ENCODE data around the gene CDH9. TPM values are rescaled to one million over a fixed set of nuclear protein-coding genes. Genes with fewer than 3 reads are reported as not detected.

CDH9 gene
- total RNA-seq, 2 experiments from 2014 or later, result not detected

DNA sequence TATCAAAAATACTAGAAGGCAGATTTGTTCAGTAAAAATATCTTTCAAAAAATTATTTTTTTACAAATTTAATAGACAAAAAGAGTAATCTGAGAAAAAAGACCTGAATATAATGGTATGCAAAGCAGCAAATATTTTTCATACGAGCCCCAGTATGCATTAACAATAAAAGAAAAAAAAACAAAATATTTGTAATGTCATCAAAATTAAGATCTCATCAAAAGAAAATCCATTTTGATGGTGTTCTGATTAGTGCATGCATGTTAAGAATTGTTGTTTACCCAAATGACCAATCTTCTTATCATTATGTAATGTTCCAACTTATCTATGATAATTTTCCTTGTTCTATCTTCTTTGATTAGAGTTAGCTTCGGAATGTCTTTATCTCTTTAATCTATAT lies 106.1 kb downstream of the CDH9 start:
- no peaks in the 10 kb centered on the region for H3K27me3 Mint-ChIP-seq (ENCODE audit: low read depth)
- no peak overlapping the region for H3K27ac Mint-ChIP-seq
- intact Hi-C loops (cut with micrococcal nuclease), result no loop called here
- no peaks in the 10 kb centered on the region for H3K36me3 Mint-ChIP-seq (ENCODE audit: low read depth)
- H3K9me3 Mint-ChIP-seq, result peaks cover 21% of the 10 kb centered on the region
- no peak overlapping the region for H3K4me3 Mint-ChIP-seq
- no peaks in the 10 kb centered on the region for H3K4me1 Mint-ChIP-seq (ENCODE audit: low read depth)
- CTCF ChIA-PET, result no interaction called here
- no peak for DNase-seq

DNA sequence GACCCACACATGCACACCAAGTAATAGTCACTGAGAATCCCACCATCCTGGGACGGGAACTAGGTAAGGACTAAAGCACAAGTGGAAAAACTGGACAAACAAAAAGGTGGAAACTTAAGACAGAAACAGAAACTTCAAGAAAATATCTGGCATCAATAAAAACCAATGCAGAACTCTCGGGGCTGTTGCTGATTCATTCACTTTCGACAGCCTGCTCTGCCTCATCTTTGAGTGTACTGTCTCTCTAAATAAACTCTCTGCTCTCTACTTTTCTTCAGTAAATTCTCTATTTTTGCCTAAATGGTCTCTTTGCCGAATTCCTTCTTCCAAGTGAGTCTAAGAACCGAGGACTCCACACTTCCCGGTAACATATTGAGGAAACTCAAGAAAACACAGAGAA lies 116.9 kb downstream of the CDH9 start:
- intact Hi-C loops (cut with micrococcal nuclease), result no loop called here
- H3K4me3 Mint-ChIP-seq, result no peak overlapping the region
- H3K27ac Mint-ChIP-seq, result no peak overlapping the region
- H3K36me3 Mint-ChIP-seq (ENCODE audit: low read depth), result no peaks in the 10 kb centered on the region
- peaks cover 22% of the 10 kb centered on the region for H3K9me3 Mint-ChIP-seq
- no peaks in the 10 kb centered on the region for H3K27me3 Mint-ChIP-seq (ENCODE audit: low read depth)
- H3K4me1 Mint-ChIP-seq (ENCODE audit: low read depth), result no peaks in the 10 kb centered on the region
- DNase-seq, result no peak
- CTCF ChIA-PET, result no interaction called here

DNA sequence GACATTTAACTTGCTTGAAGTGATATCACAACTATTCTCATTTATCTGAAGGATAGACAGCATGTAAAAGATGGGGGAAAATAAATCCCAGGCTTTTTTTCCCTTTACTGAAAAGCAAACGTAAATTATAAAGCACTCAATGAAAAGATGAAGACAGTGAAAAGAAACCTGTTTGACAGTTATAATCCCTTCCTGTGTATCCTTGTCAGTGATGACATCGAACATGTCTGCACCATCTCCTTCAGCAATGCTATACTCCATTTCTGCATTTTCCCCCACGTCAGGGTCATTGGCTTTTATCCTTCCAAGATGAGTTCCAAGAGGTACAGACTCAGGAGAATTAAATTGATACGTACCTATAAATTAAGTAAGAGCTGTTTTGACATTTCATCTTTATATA lies 134.9 kb downstream of the CDH9 start:
- CTCF ChIA-PET, result no interaction called here
- Mint-ChIP-seq H3K27me3 (ENCODE audit: low read depth) (no peaks in the 10 kb centered on the region), H3K4me3 (no peak overlapping the region), H3K9me3 (peaks cover 7% of the 10 kb centered on the region), H3K4me1 (ENCODE audit: low read depth) (no peaks in the 10 kb centered on the region), H3K36me3 (ENCODE audit: low read depth) (no peaks in the 10 kb centered on the region), H3K27ac (no peak overlapping the region)
- intact Hi-C loops (cut with micrococcal nuclease), result no loop called here
- no peak for DNase-seq

DNA sequence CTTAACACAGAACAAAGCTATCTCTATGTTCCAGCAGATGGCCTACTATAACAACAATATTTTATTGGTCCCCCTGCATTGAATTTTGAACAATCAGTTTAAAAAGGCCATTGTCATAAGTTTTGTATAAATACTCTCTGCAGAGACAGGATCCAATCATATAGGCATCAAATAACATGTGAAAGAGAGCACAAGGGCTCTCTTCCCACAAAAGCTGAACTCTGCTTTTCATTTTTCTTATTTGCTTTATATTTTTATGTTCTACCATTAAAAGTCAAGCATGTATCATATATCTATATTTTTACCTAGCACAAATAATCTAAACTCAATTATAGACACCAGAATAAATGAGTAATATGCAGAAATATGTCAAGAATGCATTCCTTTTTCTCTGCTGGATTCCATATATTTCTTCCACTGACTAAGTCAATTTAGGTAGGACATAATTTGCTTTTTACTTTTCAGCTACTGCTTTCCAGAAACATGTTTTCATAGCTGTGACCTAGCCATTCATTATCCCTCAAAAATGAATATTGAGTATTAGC lies 143.6 kb downstream of the CDH9 start:
- intact Hi-C loops (cut with micrococcal nuclease), result no loop called here
- Mint-ChIP-seq H3K27me3 (ENCODE audit: low read depth) (no peaks in the 10 kb centered on the region), H3K27ac (no peak overlapping the region), H3K9me3 (peaks cover 8% of the 10 kb centered on the region), H3K36me3 (ENCODE audit: low read depth) (no peaks in the 10 kb centered on the region), H3K4me3 (no peak overlapping the region), H3K4me1 (ENCODE audit: low read depth) (no peaks in the 10 kb centered on the region)
- CTCF ChIA-PET, result no interaction called here
- DNase-seq, result no peak

DNA sequence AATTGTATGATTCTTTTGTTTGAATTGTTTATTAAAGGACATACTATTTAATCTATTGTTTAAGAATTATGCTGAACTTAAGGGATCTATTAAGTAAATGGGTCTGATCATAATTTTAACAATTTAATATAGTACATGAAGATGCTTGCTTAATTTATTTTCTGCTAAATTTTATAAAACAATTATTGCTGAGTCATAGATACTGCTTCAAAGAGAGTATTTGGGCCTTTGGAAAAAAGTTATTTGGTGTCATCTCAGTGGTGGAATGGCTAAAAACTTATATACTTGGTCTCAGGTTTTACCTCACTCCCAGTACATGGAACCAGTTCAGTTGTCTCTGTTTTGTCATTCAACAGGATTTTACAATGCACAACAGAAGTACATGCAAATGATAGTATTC lies 145.3 kb downstream of the CDH9 start:
- Mint-ChIP-seq H3K27ac (no peak overlapping the region), H3K4me1 (ENCODE audit: low read depth) (no peaks in the 10 kb centered on the region), H3K36me3 (ENCODE audit: low read depth) (no peaks in the 10 kb centered on the region), H3K4me3 (no peak overlapping the region), H3K27me3 (ENCODE audit: low read depth) (no peaks in the 10 kb centered on the region), H3K9me3 (peaks cover 4% of the 10 kb centered on the region)
- intact Hi-C loops (cut with micrococcal nuclease), result no loop called here
- DNase-seq, result no peak
- CTCF ChIA-PET, result no interaction called here

DNA sequence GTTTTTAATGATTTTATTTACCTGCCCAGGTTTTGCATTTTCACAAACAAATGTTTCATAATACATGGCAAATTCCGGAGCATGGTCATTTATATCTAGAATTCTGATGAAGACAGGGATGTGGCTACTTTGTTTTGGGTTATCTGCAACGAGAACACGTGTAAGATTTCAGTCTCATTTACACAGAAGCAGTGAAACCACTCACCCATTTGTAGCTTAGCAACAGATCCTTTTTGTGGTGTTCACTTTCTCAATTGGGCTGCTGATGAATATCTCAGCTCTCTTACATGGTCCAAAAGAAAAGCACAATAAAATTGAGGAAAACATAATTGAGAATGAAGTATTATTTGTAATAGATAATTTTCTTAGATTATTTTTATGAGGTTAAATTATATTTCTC lies 148.6 kb downstream of the CDH9 start:
- intact Hi-C loops (cut with micrococcal nuclease), result no loop called here
- Mint-ChIP-seq H3K4me1 (ENCODE audit: low read depth) (no peaks in the 10 kb centered on the region), H3K36me3 (ENCODE audit: low read depth) (no peaks in the 10 kb centered on the region), H3K27me3 (ENCODE audit: low read depth) (no peaks in the 10 kb centered on the region), H3K27ac (no peak overlapping the region), H3K4me3 (no peak overlapping the region), H3K9me3 (no peaks in the 10 kb centered on the region)
- DNase-seq, result no peak
- CTCF ChIA-PET, result no interaction called here

DNA sequence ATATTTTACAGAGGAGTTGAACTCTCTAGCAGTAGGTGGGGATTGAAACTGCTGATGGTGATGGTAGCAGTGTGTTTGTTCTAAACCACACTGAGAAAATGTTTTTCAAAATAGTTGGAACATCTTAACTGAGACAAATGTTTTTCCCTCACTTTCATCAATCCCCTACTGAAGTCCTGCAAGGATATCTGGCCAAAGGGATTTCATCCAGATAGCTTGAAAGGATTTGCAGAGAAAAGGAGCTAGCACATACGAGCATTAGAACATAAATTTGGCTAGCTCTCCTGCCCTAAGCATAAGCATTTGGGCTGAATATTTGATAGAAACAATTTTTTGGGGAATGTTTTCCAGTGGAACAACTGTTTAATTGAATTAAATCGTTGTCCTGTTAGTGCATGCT lies 153.9 kb downstream of the CDH9 start:
- Mint-ChIP-seq H3K4me3 (no peak overlapping the region), H3K27me3 (ENCODE audit: low read depth) (no peaks in the 10 kb centered on the region), H3K36me3 (ENCODE audit: low read depth) (no peaks in the 10 kb centered on the region), H3K27ac (no peak overlapping the region), H3K4me1 (ENCODE audit: low read depth) (no peaks in the 10 kb centered on the region), H3K9me3 (peaks cover 1% of the 10 kb centered on the region)
- intact Hi-C loops (cut with micrococcal nuclease), result no loop called here
- DNase-seq, result no peak
- CTCF ChIA-PET, result interaction anchor here (0.8 kb wide), 1 partner anchor 9 kb away, joined by 4 read pairs; no protein-coding TSS in a partner anchor

DNA sequence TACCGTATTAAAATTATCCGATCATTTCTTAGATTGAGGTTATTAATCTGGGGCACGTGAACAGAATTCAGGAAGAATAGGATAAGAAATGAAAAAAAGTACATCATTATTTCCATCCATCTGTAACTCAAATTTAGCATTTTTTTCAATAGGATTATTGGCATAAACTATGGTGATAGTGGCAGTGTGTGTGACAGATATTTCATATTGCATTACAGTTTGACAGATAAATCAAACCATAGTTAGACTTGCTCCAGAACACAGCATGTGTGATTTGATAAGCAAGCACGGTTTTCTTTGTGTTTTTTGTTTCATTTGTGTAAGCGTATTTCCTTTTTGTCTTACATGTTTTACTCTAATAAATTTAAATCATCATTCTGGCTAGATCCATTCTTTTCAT lies 155.0 kb downstream of the CDH9 start:
- H3K27ac Mint-ChIP-seq, result no peak overlapping the region
- no peaks in the 10 kb centered on the region for H3K36me3 Mint-ChIP-seq (ENCODE audit: low read depth)
- no peak overlapping the region for H3K4me3 Mint-ChIP-seq
- H3K27me3 Mint-ChIP-seq (ENCODE audit: low read depth), result no peaks in the 10 kb centered on the region
- H3K9me3 Mint-ChIP-seq, result peaks cover 1% of the 10 kb centered on the region
- no peaks in the 10 kb centered on the region for H3K4me1 Mint-ChIP-seq (ENCODE audit: low read depth)
- DNase-seq, result no peak
- CTCF ChIA-PET, result no interaction called here
- intact Hi-C loops (cut with micrococcal nuclease), result no loop called here

DNA sequence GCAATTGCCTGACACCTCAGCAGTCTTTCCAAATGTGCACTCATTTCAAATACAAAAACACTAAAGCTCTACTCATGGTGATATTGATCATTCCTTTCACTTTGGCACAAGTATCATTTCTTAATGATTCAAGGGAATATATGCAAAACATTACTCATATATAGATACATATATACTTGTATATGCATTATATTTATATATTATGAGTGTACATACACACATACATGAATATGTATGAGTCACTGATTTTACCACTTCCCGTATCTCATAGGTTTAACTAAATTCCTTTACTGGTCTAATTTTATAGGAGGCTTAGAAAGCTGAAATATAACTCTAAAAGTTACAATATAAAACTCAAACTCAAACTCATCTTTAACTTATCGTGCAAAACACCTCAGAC lies 156.5 kb downstream of the CDH9 start:
- intact Hi-C loops (cut with micrococcal nuclease), result no loop called here
- Mint-ChIP-seq H3K4me1 (ENCODE audit: low read depth) (no peaks in the 10 kb centered on the region), H3K9me3 (peaks cover 4% of the 10 kb centered on the region), H3K27me3 (ENCODE audit: low read depth) (no peaks in the 10 kb centered on the region), H3K4me3 (no peak overlapping the region), H3K27ac (no peak overlapping the region), H3K36me3 (ENCODE audit: low read depth) (no peaks in the 10 kb centered on the region)
- CTCF ChIA-PET, result no interaction called here
- no peak for DNase-seq

DNA sequence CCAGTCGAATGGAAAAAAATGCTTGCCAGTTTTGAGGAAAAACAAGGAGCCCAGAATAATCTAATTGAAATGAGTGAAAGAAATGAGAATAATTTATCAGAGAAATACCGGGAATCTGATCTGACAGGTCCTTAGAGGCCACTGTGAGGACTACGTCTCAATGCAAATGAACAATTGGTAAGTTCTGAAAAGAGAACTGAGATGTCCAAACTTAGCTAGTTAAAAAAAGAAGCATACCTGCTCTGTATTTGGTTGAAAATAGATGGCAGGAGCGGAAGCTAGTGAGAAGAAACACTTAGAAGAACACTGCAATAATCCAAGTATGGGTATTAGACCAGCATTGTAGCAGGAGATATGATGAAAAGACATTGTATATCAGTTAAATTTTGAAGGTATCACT lies 161.2 kb downstream of the CDH9 start:
- no peak for DNase-seq
- Mint-ChIP-seq H3K4me3 (no peak overlapping the region), H3K4me1 (ENCODE audit: low read depth) (no peaks in the 10 kb centered on the region), H3K36me3 (ENCODE audit: low read depth) (no peaks in the 10 kb centered on the region), H3K9me3 (peaks cover 4% of the 10 kb centered on the region), H3K27me3 (ENCODE audit: low read depth) (no peaks in the 10 kb centered on the region), H3K27ac (no peak overlapping the region)
- CTCF ChIA-PET, result no interaction called here
- intact Hi-C loops (cut with micrococcal nuclease), result no loop called here

DNA sequence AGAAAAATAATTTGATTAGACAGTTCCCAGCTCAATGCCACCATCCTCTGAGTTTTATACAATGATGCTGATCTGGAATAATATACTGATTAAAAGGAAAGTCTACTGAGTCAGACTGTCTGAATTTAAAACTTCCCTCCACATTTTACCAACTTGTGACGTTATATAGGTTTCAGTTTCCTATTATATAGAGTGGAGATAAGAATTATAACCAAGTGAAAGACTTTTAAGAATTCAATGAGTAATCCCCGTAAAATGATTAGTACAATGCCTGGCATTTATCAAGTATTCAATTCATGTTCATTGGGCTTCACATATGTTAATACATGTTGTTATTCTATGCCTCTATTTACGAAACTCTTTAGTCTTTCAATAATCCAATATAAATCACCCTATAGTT lies 166.0 kb downstream of the CDH9 start:
- no peaks in the 10 kb centered on the region for H3K4me1 Mint-ChIP-seq (ENCODE audit: low read depth)
- no peak for DNase-seq
- CTCF ChIA-PET, result no interaction called here
- H3K27ac Mint-ChIP-seq, result no peak overlapping the region
- intact Hi-C loops (cut with micrococcal nuclease), result no loop called here
- peaks cover 8% of the 10 kb centered on the region for H3K9me3 Mint-ChIP-seq
- no peaks in the 10 kb centered on the region for H3K27me3 Mint-ChIP-seq (ENCODE audit: low read depth)
- no peak overlapping the region for H3K4me3 Mint-ChIP-seq
- H3K36me3 Mint-ChIP-seq (ENCODE audit: low read depth), result no peaks in the 10 kb centered on the region

DNA sequence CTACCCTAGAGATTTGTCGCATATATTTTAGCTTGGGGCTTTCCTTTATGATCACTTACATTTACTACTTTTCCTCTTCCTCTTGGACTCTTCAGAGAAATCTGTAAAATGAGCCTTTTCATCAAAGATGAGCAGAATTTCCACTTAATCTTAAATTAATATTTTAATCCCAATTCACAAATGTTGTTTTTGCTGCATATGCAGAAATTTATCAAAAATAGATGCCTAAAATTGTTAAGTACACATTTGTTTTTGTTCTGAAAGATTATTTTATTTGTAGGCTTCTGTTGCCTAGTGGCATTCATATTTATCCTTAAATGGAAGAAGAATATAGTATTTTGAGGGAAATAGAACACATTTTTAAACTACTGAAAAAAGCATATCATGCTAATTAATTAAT lies 168.6 kb downstream of the CDH9 start:
- DNase-seq, result no peak
- intact Hi-C loops (cut with micrococcal nuclease), result no loop called here
- H3K4me3 Mint-ChIP-seq, result no peak overlapping the region
- H3K27me3 Mint-ChIP-seq (ENCODE audit: low read depth), result no peaks in the 10 kb centered on the region
- H3K9me3 Mint-ChIP-seq, result peaks cover 11% of the 10 kb centered on the region
- H3K4me1 Mint-ChIP-seq (ENCODE audit: low read depth), result no peaks in the 10 kb centered on the region
- no peaks in the 10 kb centered on the region for H3K36me3 Mint-ChIP-seq (ENCODE audit: low read depth)
- no peak overlapping the region for H3K27ac Mint-ChIP-seq
- CTCF ChIA-PET, result no interaction called here

DNA sequence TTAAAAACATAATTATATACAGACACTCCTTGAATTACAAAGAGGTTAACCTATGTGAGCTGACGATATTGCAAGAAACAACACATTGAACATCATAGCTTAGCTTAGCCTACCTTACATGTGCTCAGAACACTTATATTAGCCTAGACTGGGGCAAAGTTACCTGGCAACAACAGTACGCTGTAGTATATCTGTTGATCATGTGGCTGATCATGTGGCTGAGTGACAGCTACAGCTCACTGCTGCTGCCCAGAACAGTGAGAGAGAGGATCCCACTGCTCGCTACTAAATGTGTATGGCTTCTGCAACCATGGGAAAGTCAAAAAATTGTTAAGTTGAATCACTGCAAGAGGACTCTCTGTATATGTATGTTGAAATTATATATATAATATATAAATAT lies 169.9 kb downstream of the CDH9 start:
- no peaks in the 10 kb centered on the region for H3K4me1 Mint-ChIP-seq (ENCODE audit: low read depth)
- no peak overlapping the region for H3K27ac Mint-ChIP-seq
- CTCF ChIA-PET, result no interaction called here
- H3K9me3 Mint-ChIP-seq, result peaks cover 14% of the 10 kb centered on the region
- H3K4me3 Mint-ChIP-seq, result no peak overlapping the region
- H3K36me3 Mint-ChIP-seq (ENCODE audit: low read depth), result no peaks in the 10 kb centered on the region
- DNase-seq, result no peak
- no peaks in the 10 kb centered on the region for H3K27me3 Mint-ChIP-seq (ENCODE audit: low read depth)
- intact Hi-C loops (cut with micrococcal nuclease), result no loop called here

DNA sequence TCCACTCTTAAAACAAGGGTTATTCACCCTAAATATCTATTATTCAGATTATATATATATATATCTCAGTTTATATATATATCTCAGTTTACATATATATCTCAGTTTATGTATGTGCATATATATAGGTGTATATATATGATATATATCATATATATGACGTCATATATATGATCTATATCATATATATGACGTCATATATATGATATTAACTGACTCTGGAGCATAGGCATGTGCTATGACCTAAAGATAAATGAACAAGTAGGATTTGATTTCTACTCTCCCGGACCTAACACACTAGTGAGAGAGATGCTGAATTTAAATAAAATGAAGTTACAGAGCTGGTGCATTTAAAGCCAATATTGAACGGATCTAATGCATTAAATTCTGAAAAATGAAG lies 174.3 kb downstream of the CDH9 start:
- intact Hi-C loops (cut with micrococcal nuclease), result no loop called here
- no peak for DNase-seq
- H3K9me3 Mint-ChIP-seq, result peaks cover 13% of the 10 kb centered on the region
- H3K27ac Mint-ChIP-seq, result no peak overlapping the region
- H3K4me1 Mint-ChIP-seq (ENCODE audit: low read depth), result no peaks in the 10 kb centered on the region
- H3K4me3 Mint-ChIP-seq, result no peak overlapping the region
- CTCF ChIA-PET, result no interaction called here
- H3K27me3 Mint-ChIP-seq (ENCODE audit: low read depth), result no peaks in the 10 kb centered on the region
- H3K36me3 Mint-ChIP-seq (ENCODE audit: low read depth), result no peaks in the 10 kb centered on the region
